Superior temporal gyrus (tissue), 1 donor: ENCODE data around the gene SIRPA.

Source experiments
- DNase-seq: peaks from one replicate; pipeline ENCODE4 v3.0.0-alpha.2; 2016; ENCODE audit errors: extremely low spot score

The SIRPA gene

DNA sequence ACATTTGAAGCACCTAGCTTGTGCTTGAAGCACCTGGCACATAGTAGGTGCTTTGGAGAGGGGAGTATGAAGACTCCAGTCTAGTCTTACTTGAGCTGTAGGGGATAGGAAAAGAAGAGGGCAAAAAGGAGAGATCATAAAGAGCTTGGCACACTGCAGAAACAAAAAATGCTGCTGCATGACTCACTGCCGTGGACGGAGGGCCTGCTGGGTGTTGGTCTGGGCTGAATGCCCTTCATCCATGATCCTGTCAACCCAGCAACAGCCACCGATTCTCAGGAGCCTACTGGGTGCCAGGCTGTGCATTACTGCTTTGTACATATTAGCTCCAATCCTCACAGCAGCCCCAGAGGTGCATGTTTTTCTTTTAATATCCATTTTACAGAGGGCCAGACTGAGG, 92.6 kb downstream of the SIRPA start:
- DNase-seq: no peak
